Transverse colon (tissue), 3 donors: ENCODE measurements around the gene CLDN8.

Experiments used
- CTCF ChIP-seq, 5 experiments: fragments of 200-600 bp in 3 of 5; fragments of 450-650 bp in 2 of 5; sonication (generic) in 3 of 5; IDR thresholded peaks; 1 replicate in 2 of 5; 2 replicates in 3 of 5; pipeline ENCODE4 v1.5.1; 2016 to 2017; ENCODE audit warnings: antibody characterized with exemption in 5 of 5, inconsistent platforms in 3 of 5, mild to moderate bottlenecking in 2 of 5, moderate library complexity in 1 of 5
- EP300 ChIP-seq: sonication (generic); formaldehyde crosslinking; IDR thresholded peaks from one replicate; pipeline ENCODE4 v1.6.1; 2017; ENCODE audit warnings: antibody characterized with exemption, low read depth
- POLR2A ChIP-seq: fragments of 450-650 bp; IDR thresholded peaks from one replicate; pipeline ENCODE4 v1.6.1; 2016; ENCODE audit warnings: antibody characterized with exemption, mild to moderate bottlenecking, moderate library complexity

DNA sequence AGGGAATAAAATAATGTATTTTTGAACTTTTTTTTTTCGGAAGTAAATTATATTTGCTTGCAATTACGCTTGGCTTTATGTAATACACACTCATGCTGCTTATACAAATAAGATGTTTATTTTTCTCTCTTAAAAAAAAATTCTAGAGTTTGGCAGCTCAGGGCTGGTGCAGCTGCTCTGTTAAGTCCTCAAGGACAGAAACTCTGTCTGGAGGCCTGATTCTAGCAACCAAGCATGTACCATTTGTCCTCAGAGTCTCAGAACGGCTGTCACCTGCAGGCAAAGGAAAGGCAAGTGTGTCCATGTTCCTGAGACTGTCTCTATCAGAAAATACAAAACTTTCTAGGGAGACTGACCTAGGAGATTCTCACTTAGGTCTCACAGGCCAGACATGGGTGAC is 26.1 kb downstream of the CLDN8 start:
- no peak for TF ChIP-seq CTCF (IDR thresholded peaks at IDR 0.05)
- TF ChIP-seq POLR2A, result no peak
- TF ChIP-seq EP300, result no peak
